Adrenal gland (tissue), 5 donors: ENCODE data around the gene ODR4.

ENCODE experiments used
- POLR2A ChIP-seq, 2 donors: fragments of 450-650 bp; IDR thresholded peaks; one replicate each; pipeline ENCODE4 v1.6.1; 2017; ENCODE audit warnings: antibody characterized with exemption in 2 of 2, mild to moderate bottlenecking in 2 of 2, moderate library complexity in 1 of 2
- TF ChIP-seq, protein P1 (sequence below), 6 experiments: fragments of 450-650 bp in 4 of 6; fragments of 200-600 bp in 2 of 6; sonication (generic) in 1 of 6; IDR thresholded peaks; 1 replicate in 5 of 6; 2 replicates in 1 of 6; pipeline versions ENCODE4 v1.5.1 to v1.8.0; 2016 to 2021; ENCODE audit warnings: antibody characterized with exemption in 6 of 6, mild to moderate bottlenecking in 2 of 6, moderate library complexity in 1 of 6
- donor health status: DM: no; HTN: no; CAD: no.

DNA sequence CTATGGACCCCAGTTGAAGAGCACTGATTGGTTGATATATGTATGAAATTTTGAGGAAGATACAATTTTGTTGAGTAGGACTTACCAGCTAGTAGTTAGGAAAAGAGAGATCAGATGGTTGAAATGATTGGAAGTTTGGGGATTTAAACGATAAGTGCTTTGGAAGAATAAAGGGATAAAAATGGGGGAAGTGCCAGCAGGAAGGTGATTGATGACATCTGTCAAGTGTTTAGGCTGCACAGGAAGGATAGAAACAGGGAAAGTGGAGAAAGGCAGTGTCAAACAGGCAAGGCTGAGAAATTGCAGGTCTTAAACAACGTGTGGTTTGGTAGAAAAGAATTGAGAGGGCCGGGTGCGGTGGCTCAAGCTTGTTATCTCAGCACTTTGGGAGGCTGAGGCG, 62.9 kb downstream of the ODR4 start:
- no peak for TF ChIP-seq POLR2A (IDR thresholded peaks at IDR 0.05)
- TF ChIP-seq, protein P1, sequence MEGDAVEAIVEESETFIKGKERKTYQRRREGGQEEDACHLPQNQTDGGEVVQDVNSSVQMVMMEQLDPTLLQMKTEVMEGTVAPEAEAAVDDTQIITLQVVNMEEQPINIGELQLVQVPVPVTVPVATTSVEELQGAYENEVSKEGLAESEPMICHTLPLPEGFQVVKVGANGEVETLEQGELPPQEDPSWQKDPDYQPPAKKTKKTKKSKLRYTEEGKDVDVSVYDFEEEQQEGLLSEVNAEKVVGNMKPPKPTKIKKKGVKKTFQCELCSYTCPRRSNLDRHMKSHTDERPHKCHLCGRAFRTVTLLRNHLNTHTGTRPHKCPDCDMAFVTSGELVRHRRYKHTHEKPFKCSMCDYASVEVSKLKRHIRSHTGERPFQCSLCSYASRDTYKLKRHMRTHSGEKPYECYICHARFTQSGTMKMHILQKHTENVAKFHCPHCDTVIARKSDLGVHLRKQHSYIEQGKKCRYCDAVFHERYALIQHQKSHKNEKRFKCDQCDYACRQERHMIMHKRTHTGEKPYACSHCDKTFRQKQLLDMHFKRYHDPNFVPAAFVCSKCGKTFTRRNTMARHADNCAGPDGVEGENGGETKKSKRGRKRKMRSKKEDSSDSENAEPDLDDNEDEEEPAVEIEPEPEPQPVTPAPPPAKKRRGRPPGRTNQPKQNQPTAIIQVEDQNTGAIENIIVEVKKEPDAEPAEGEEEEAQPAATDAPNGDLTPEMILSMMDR (IDR thresholded peaks at IDR 0.05): no peak
